ENCODE measurements around the gene C6orf52.
"Not testable (repeated sequence)": the region's sequence is repeated elsewhere in the genome, so short reads cannot be mapped to it uniquely, and the experiment has no call there.

C6orf52 gene

GRCh38 chr6:10694302-10695085 lies at the start of gene C6orf52, which contains the start of gene PAK1IP1:
Gene C6orf52, minus strand, starts transcription at chr6:10694616. Its CDS starts 7,066 bp downstream, at chr6:10687550.
Gene PAK1IP1, plus strand, starts transcription at chr6:10694972. Its CDS starts 14 bp downstream, at chr6:10694986.
- Histone ChIP-seq H2AFZ (ENCODE audit: low read length, unreplicated experiment) (peak within 1 kb of the TSS; percentile 96), H3K27me3 (ENCODE audit: insufficient read depth, low read length) (no peaks in the 10 kb centered on the region), H3K79me2 (ENCODE audit: control insufficient read depth, insufficient read depth, low read length, unreplicated experiment) (peaks cover 41% of the 10 kb centered on the region), H3K36me3 (ENCODE audit: insufficient read depth, low read length) (peaks cover 3% of the 10 kb centered on the region; the same call in 1 of the 2 replicates), H3K4me1 (ENCODE audit: control insufficient read depth, insufficient read depth, low read length, unreplicated experiment) (peaks cover 15% of the 10 kb centered on the region), H3K27ac (ENCODE audit: low read depth, low read length) (peak within 1 kb of the TSS; percentile 94), H3K4me3 (ENCODE audit: low read depth, low read length) (peak within 1 kb of the TSS; percentile 95)

GRCh38 chr6:10743515-10743914 lies 49.1 kb upstream of the C6orf52 start:
- peaks cover under 1% of the 10 kb centered on the region for H3K4me1 ChIP-seq (ENCODE audit: control insufficient read depth, insufficient read depth, low read length, unreplicated experiment)

GRCh38 chr6:10742251-10742650 lies 47.8 kb upstream of the C6orf52 start:
- H3K4me3 ChIP-seq (ENCODE audit: low read depth, low read length), result no peak overlapping the region
- 0 out of 2 replicates have a peak, but pooled peaks cover 4% of the 10 kb centered on the region for H3K36me3 ChIP-seq (ENCODE audit: insufficient read depth, low read length)
- H3K79me2 ChIP-seq (ENCODE audit: control insufficient read depth, insufficient read depth, low read length, unreplicated experiment), result no peaks in the 10 kb centered on the region
- H3K27ac ChIP-seq (ENCODE audit: low read depth, low read length), result no peak overlapping the region
- H2AFZ ChIP-seq (ENCODE audit: low read length, unreplicated experiment), result no peak overlapping the region
- H3K27me3 ChIP-seq (ENCODE audit: insufficient read depth, low read length), result no peaks in the 10 kb centered on the region
- no peaks in the 10 kb centered on the region for H3K4me1 ChIP-seq (ENCODE audit: control insufficient read depth, insufficient read depth, low read length, unreplicated experiment)

More at GRCh38 chr6:10743515-10743914, 49.1 kb upstream of the C6orf52 start:
- H3K36me3 ChIP-seq (ENCODE audit: insufficient read depth, low read length), result 0 out of 2 replicates have a peak, but pooled peaks cover 4% of the 10 kb centered on the region
- H3K27ac ChIP-seq (ENCODE audit: low read depth, low read length), result no peak overlapping the region
- peaks cover 8% of the 10 kb centered on the region for H3K79me2 ChIP-seq (ENCODE audit: control insufficient read depth, insufficient read depth, low read length, unreplicated experiment)
- no peak overlapping the region for H2AFZ ChIP-seq (ENCODE audit: low read length, unreplicated experiment)
- H3K27me3 ChIP-seq (ENCODE audit: insufficient read depth, low read length), result no peaks in the 10 kb centered on the region
- H3K4me3 ChIP-seq (ENCODE audit: low read depth, low read length), result no peak overlapping the region

GRCh38 chr6:10741643-10742042 lies 47.2 kb upstream of the C6orf52 start:
- not testable (repeated sequence) for H3K27ac ChIP-seq (ENCODE audit: low read depth, low read length); H3K79me2 ChIP-seq (ENCODE audit: control insufficient read depth, insufficient read depth, low read length, unreplicated experiment); H2AFZ ChIP-seq (ENCODE audit: low read length, unreplicated experiment); H3K27me3 ChIP-seq (ENCODE audit: insufficient read depth, low read length); H3K4me3 ChIP-seq (ENCODE audit: low read depth, low read length); H3K4me1 ChIP-seq (ENCODE audit: control insufficient read depth, insufficient read depth, low read length, unreplicated experiment); H3K36me3 ChIP-seq (ENCODE audit: insufficient read depth, low read length)

GRCh38 chr6:10740061-10740460 lies 45.6 kb upstream of the C6orf52 start:
- Histone ChIP-seq H3K27me3 (ENCODE audit: insufficient read depth, low read length) (no peaks in the 10 kb centered on the region), H3K36me3 (ENCODE audit: insufficient read depth, low read length) (0 out of 2 replicates have a peak, but pooled peaks cover 4% of the 10 kb centered on the region), H3K27ac (ENCODE audit: low read depth, low read length) (no peak overlapping the region), H2AFZ (ENCODE audit: low read length, unreplicated experiment) (no peak overlapping the region), H3K4me1 (ENCODE audit: control insufficient read depth, insufficient read depth, low read length, unreplicated experiment) (peaks cover 4% of the 10 kb centered on the region), H3K4me3 (ENCODE audit: low read depth, low read length) (no peak overlapping the region), H3K79me2 (ENCODE audit: control insufficient read depth, insufficient read depth, low read length, unreplicated experiment) (no peaks in the 10 kb centered on the region)

- Histone ChIP-seq H3K79me2 (ENCODE audit: control insufficient read depth, insufficient read depth, low read length, unreplicated experiment) (no peaks in the 10 kb centered on the region), H2AFZ (ENCODE audit: low read length, unreplicated experiment) (no peak overlapping the region), H3K4me3 (ENCODE audit: low read depth, low read length) (no peak overlapping the region), H3K27me3 (ENCODE audit: insufficient read depth, low read length) (no peaks in the 10 kb centered on the region), H3K4me1 (ENCODE audit: control insufficient read depth, insufficient read depth, low read length, unreplicated experiment) (peaks cover 10% of the 10 kb centered on the region), H3K27ac (ENCODE audit: low read depth, low read length) (no peak overlapping the region), H3K36me3 (ENCODE audit: insufficient read depth, low read length) (peaks cover 22% of the 10 kb centered on the region; the same call in 1 of the 2 replicates)
Observed at GRCh38 chr6:10736731-10737130, 42.3 kb upstream of the C6orf52 start.

- Histone ChIP-seq H3K27me3 (ENCODE audit: insufficient read depth, low read length) (no peaks in the 10 kb centered on the region), H3K36me3 (ENCODE audit: insufficient read depth, low read length) (peaks cover 37% of the 10 kb centered on the region), H2AFZ (ENCODE audit: low read length, unreplicated experiment) (no peak overlapping the region), H3K4me3 (ENCODE audit: low read depth, low read length) (no peak overlapping the region), H3K27ac (ENCODE audit: low read depth, low read length) (peak overlapping the region; percentile 79), H3K79me2 (ENCODE audit: control insufficient read depth, insufficient read depth, low read length, unreplicated experiment) (no peaks in the 10 kb centered on the region), H3K4me1 (ENCODE audit: control insufficient read depth, insufficient read depth, low read length, unreplicated experiment) (peaks cover 10% of the 10 kb centered on the region)
Observed at GRCh38 chr6:10733863-10734262, 39.4 kb upstream of the C6orf52 start.

GRCh38 chr6:10733151-10733715 lies 38.8 kb upstream of the C6orf52 start:
- H3K27ac ChIP-seq (ENCODE audit: low read depth, low read length), result no peak overlapping the region
- peaks cover 41% of the 10 kb centered on the region for H3K36me3 ChIP-seq (ENCODE audit: insufficient read depth, low read length)
- H3K4me1 ChIP-seq (ENCODE audit: control insufficient read depth, insufficient read depth, low read length, unreplicated experiment), result peaks cover 10% of the 10 kb centered on the region
- peaks cover under 1% of the 10 kb centered on the region for H3K79me2 ChIP-seq (ENCODE audit: control insufficient read depth, insufficient read depth, low read length, unreplicated experiment)
- H2AFZ ChIP-seq (ENCODE audit: low read length, unreplicated experiment), result no peak overlapping the region
- H3K27me3 ChIP-seq (ENCODE audit: insufficient read depth, low read length), result no peaks in the 10 kb centered on the region
- no peak overlapping the region for H3K4me3 ChIP-seq (ENCODE audit: low read depth, low read length)

GRCh38 chr6:10730254-10730653 lies 35.8 kb upstream of the C6orf52 start:
- H2AFZ ChIP-seq (ENCODE audit: low read length, unreplicated experiment), result no peak overlapping the region
- H3K27ac ChIP-seq (ENCODE audit: low read depth, low read length), result no peak overlapping the region
- peaks cover 44% of the 10 kb centered on the region for H3K36me3 ChIP-seq (ENCODE audit: insufficient read depth, low read length)
- peaks cover 8% of the 10 kb centered on the region for H3K4me1 ChIP-seq (ENCODE audit: control insufficient read depth, insufficient read depth, low read length, unreplicated experiment)
- H3K79me2 ChIP-seq (ENCODE audit: control insufficient read depth, insufficient read depth, low read length, unreplicated experiment), result peaks cover 21% of the 10 kb centered on the region
- no peak overlapping the region for H3K4me3 ChIP-seq (ENCODE audit: low read depth, low read length)
- H3K27me3 ChIP-seq (ENCODE audit: insufficient read depth, low read length), result no peaks in the 10 kb centered on the region

GRCh38 chr6:10725716-10726115 lies 31.3 kb upstream of the C6orf52 start:
- Histone ChIP-seq H3K4me3 (ENCODE audit: low read depth, low read length) (no peak overlapping the region), H3K27ac (ENCODE audit: low read depth, low read length) (no peak overlapping the region), H3K79me2 (ENCODE audit: control insufficient read depth, insufficient read depth, low read length, unreplicated experiment) (peaks cover 43% of the 10 kb centered on the region), H3K4me1 (ENCODE audit: control insufficient read depth, insufficient read depth, low read length, unreplicated experiment) (peaks cover 12% of the 10 kb centered on the region), H3K36me3 (ENCODE audit: insufficient read depth, low read length) (peaks cover 21% of the 10 kb centered on the region), H3K27me3 (ENCODE audit: insufficient read depth, low read length) (no peaks in the 10 kb centered on the region), H2AFZ (ENCODE audit: low read length, unreplicated experiment) (no peak overlapping the region)

Measured in ACC112 (cell line).